SJCRH30 (cell line): Measurements from ENCODE around the gene ATP5F1A. TPM values are rescaled to one million over a fixed set of nuclear protein-coding genes. Genes with fewer than 3 reads are reported as not detected.
A peak's percentile ranks its signal among the peaks of the same experiment; 100 is the strongest.
"Not testable (repeated sequence)": the region's sequence is repeated elsewhere in the genome, so short reads cannot be mapped to it uniquely, and the experiment has no call there.

ENCODE experiments used
- DNase-seq, 2 experiments: peaks; one replicate each; pipeline ENCODE4 v3.0.0-alpha.2; 2015 to 2020
- H3K27ac ChIP-seq: fragments of 250-450 bp; sonication (Bioruptor Pico); 2 replicates; pipeline ENCODE4 v1.5.1; 2020; ENCODE audit warnings: mild to moderate bottlenecking, moderate library complexity
- H3K27me3 ChIP-seq: fragments of 250-450 bp; sonication (Bioruptor Pico); 2 replicates; pipeline ENCODE4 v1.5.1; 2020; ENCODE audit warnings: mild to moderate bottlenecking, moderate library complexity
- H3K36me3 ChIP-seq: fragments of 250-450 bp; sonication (Bioruptor Pico); 2 replicates; pipeline ENCODE4 v1.5.1; 2020; ENCODE audit warnings: mild to moderate bottlenecking, moderate library complexity
- H3K4me1 ChIP-seq: fragments of 250-450 bp; sonication (Bioruptor Pico); 2 replicates; pipeline ENCODE4 v1.5.1; 2020; ENCODE audit warnings: mild to moderate bottlenecking, moderate library complexity
- H3K4me3 ChIP-seq: fragments of 250-450 bp; sonication (Bioruptor Pico); 2 replicates; pipeline ENCODE4 v1.5.1; 2020; ENCODE audit warnings: mild to moderate bottlenecking, moderate library complexity
- H3K9me3 ChIP-seq: fragments of 250-450 bp; sonication (Bioruptor Pico); replicated peaks from 2 replicates; pipeline ENCODE4 v1.5.1; 2020; ENCODE audit warnings: mild to moderate bottlenecking, moderate library complexity
- total RNA-seq: library from RNA; depleted of rRNA; stranded (reverse); fragments of >200 nt; shearing (Covaris generic); gene quantifications from 2 replicates; pipeline ENCODE4 v1.2.3, GENCODE V29; 2014

ATP5F1A gene
- total RNA-seq, 1 experiment from 2014 or later, result 468 TPM

DNA sequence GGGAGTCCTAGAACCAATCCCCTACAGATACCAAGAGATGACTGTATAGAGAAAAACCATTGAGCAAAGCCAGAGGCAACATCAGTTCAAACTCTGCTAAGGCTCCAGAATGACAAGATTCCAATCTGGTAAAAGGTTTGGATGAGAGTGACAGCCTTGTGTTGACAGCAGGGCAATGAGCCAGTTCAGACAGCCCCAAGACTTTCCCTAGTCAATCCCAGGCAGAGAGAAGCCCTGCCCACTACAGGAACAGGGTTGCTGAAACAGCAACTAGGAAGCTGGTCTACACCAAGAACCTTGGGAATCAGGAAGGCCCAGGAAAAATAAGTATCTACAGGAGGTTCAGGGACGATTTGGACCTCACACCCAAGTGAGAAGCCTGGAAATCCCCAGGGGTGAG, 29.3 kb downstream of the ATP5F1A start:
- Histone ChIP-seq H3K27ac (no peak overlapping the region), H3K36me3 (no peaks in the 10 kb centered on the region), H3K4me1 (no peaks in the 10 kb centered on the region), H3K9me3 (no peaks in the 10 kb centered on the region), H3K4me3 (no peak overlapping the region), H3K27me3 (no peaks in the 10 kb centered on the region)
- DNase-seq, result no peak

DNA sequence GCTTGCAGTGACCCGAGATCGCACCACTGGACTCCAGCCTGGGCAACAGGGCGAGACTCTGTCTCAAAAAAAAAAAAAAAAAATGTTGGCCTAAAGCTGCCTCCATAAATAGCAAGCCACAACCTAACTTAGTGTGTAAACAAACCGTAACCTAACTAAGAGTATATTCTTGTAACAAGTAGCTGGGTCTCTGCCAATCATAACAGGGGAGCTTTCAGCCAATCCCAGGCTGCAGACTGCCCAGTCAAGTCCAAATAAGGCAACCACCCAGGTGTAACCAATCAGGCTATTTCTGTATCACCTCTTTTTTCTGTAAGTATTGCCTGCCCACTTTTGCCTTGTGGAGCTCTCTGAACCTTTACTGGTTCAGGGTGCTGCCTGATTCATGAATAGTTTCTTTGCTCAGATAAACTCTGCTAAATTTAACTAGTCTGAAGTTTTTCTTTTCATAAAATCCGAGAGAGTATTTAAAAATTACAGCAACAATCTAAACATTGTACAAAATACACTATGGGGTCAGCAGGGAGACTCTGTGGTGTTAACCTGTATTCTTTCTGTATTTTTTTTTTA, 30.6 kb downstream of the ATP5F1A start:
- no peaks in the 10 kb centered on the region for H3K36me3 ChIP-seq
- no peaks in the 10 kb centered on the region for H3K27me3 ChIP-seq
- H3K4me1 ChIP-seq, result no peaks in the 10 kb centered on the region
- no peak overlapping the region for H3K27ac ChIP-seq
- peak in 1 of 2 experiments; percentile 32 for DNase-seq
- H3K9me3 ChIP-seq, result no peaks in the 10 kb centered on the region
- H3K4me3 ChIP-seq, result no peak overlapping the region

DNA sequence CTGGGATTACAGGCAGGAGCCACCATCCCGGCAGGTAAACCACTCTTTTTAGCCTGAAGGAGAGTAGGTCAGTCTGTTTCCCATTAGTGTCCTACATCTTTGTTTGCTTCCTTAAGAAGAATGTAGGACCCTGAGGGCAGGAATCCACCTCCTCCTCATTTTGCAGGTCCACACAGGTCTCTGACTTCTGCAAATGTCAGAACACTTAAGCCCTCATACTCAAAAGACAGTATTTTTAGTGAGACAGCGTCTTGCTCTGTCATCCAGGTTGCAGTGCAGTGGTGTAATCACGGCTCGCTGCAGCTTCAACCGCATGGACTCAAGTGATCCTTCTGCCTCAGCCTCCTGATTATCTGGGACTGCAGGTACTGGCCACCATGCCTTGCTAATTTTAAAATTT, 35.3 kb downstream of the ATP5F1A start:
- H3K27me3 ChIP-seq, result no peaks in the 10 kb centered on the region
- H3K27ac ChIP-seq, result no peak overlapping the region
- no peaks in the 10 kb centered on the region for H3K4me1 ChIP-seq
- no peaks in the 10 kb centered on the region for H3K9me3 ChIP-seq
- no peak overlapping the region for H3K4me3 ChIP-seq
- no peak for DNase-seq
- H3K36me3 ChIP-seq, result no peaks in the 10 kb centered on the region

DNA sequence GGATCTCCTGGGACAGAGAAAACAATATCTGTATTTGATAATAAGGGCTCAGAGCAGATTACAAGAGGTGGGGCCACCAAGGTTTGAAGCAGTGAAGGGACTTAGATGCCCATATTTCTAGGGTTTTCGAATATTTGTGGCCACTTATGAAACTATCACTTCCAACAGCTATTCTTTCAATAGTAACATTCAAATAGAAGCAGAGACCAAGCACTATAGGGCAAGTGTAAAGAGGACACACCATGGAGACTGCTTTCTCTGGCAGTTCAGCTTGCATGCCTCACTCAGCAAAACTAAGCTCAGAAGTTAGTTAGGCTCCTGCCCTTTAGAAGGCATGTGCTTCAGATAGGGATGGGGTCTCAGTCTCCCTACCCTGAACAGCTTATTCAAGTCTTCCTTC, 36.3 kb downstream of the ATP5F1A start:
- H3K36me3 ChIP-seq, result no peaks in the 10 kb centered on the region

DNA sequence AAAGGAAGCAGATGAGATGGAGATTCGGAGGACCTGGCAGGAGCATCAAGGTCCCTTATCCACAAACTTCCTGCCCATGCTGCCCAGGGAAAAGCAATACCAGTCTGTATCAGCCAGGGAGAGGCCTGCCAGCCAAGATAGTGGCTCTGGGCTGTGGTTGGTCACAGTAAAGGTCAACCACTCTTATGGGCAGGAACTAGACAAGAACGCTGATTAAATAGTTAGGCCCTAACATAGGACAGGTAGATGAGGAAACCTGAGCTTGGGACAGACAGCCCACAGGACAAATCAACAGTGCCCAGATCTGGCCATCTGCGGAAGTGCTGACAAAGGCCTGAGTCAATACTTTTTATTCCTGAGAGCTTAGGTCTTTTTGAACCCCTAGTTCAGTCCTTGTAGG, 36.7 kb downstream of the ATP5F1A start:
- H3K4me1 ChIP-seq, result no peaks in the 10 kb centered on the region
- H3K9me3 ChIP-seq, result no peaks in the 10 kb centered on the region
- H3K27me3 ChIP-seq, result no peaks in the 10 kb centered on the region
- H3K4me3 ChIP-seq, result no peak overlapping the region
- no peaks in the 10 kb centered on the region for H3K36me3 ChIP-seq
- no peak for DNase-seq
- no peak overlapping the region for H3K27ac ChIP-seq

More for the DNA sequence above, 36.3 kb downstream of the ATP5F1A start:
- H3K27ac ChIP-seq, result no peak overlapping the region
- no peaks in the 10 kb centered on the region for H3K4me1 ChIP-seq
- no peak for DNase-seq
- no peaks in the 10 kb centered on the region for H3K27me3 ChIP-seq
- no peaks in the 10 kb centered on the region for H3K9me3 ChIP-seq
- H3K4me3 ChIP-seq, result no peak overlapping the region

DNA sequence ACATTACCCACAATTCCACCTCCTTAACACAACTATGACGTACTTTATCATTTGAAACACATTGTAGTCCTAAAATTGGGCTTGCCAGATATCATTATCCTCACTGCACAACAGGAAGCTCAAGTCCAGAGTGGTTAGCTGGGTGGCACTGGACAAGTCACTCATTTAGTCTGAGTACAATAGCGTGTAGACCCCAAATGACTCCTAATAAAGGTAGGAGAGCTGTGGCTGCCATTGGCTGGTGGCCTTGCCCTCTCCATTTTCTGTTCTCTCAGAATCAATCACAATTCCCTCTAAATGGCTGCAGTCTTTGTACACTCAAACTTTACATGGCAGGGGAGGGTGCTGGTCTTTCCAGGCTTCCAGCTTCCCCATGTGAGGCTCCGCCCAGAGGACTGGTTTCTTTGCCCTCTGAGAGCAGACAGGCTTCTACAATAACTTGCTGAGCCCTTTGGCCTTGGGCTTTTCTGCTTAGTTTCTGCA, 37.7 kb downstream of the ATP5F1A start:
- Histone ChIP-seq H3K4me1 (no peaks in the 10 kb centered on the region), H3K9me3 (no peaks in the 10 kb centered on the region), H3K27ac (no peak overlapping the region), H3K27me3 (no peaks in the 10 kb centered on the region), H3K36me3 (no peaks in the 10 kb centered on the region), H3K4me3 (no peak overlapping the region)
- no peak for DNase-seq

DNA sequence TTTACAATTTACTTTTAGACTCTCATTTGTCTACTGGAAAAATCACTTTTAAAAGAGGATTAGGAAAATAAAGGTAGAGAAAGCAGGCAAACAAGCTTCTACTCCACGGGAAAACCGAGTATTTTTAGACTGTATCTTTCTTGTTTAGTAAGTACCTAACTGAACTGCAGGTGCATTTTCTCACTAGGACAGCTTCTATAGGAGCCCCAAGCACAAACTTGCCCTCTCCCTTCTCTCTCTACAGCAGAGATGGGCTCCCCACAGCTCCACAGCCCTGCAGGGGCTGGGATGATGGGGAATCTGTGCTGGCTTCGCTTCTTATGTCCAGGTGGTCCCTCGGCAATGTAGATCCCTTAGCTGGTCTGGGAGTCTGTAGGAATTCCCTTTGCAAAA, 42.3 kb downstream of the ATP5F1A start:
- no peaks in the 10 kb centered on the region for H3K9me3 ChIP-seq
- no peaks in the 10 kb centered on the region for H3K36me3 ChIP-seq
- no peaks in the 10 kb centered on the region for H3K4me1 ChIP-seq
- H3K27ac ChIP-seq, result no peak overlapping the region
- DNase-seq, result no peak
- no peak overlapping the region for H3K4me3 ChIP-seq
- H3K27me3 ChIP-seq, result no peaks in the 10 kb centered on the region

DNA sequence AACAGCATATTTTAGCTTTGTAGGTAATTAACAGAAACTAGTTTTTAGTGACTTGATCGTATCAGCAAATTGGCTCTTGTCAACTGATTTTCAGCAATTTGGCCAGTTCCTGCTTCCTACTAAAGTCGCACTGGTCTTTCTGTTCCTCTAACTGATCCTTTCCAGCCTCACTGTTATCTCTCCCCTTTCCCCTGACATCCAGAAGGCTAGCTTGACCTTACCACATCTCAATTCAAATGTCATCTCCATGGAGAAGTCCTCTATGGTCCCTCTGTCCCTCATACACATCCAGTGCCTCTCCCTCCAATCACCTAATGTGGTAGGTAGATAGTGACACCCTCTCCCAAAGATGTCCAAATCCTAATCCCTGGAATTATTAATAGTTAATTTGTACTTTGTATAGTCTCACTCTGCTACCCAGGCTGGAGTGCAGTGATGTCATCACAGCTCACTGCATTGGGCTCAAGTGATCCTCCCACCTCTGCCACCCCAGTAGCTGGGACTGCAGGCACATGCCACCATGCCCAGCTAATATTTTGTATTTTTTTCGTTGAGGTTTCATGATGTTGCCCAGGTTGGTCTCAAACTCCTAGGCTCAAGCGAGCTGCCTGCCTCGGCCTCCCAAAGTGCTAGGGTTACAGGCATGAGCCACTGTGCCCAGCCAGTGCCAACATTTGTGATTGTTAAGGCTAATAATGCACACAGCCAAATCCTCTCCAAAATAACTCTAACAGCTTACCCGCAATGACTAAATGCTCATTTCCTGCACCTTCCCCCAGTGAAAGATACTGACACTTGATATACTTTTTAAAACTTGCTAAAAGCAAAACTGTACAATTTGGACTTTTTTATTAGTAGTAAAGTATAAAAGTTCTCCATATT, 42.9 kb downstream of the ATP5F1A start:
- no peak overlapping the region for H3K27ac ChIP-seq
- H3K27me3 ChIP-seq, result no peaks in the 10 kb centered on the region
- no peaks in the 10 kb centered on the region for H3K9me3 ChIP-seq
- H3K4me1 ChIP-seq, result no peaks in the 10 kb centered on the region
- H3K36me3 ChIP-seq, result no peaks in the 10 kb centered on the region
- DNase-seq, result no peak
- H3K4me3 ChIP-seq, result no peak overlapping the region

DNA sequence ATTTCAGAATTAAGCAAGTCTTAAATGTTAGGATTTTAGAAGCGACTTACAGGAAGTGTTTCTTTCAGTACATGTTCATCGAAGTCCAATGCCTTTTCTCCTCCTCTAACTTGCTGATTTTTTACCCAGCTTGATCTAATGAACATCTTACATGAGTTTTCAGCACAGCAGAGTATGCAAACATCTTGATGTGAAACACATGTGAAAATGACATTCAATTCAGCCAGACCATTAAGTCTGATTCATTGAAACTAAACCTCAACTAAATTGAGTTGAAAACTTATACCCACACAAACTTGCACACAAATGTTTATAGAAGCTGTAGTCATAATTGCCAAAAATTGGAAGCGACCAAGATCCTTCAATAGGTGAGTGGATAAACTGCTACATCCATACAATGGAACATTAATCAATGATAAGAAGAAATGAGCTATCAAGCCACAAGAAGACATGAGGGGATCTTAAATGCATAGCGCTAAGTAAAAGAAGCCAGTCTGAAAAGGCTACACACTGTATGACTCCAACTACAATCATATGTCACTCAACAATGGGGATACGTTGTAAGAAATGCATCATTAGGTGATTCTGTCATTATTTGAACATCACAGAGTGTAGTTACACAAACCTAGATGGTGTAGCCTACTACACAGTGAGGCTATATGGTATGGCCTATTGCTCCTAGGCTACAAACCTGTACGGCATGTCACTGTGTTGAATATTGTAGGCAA, 44.6 kb downstream of the ATP5F1A start:
- Histone ChIP-seq H3K4me1 (no peaks in the 10 kb centered on the region), H3K9me3 (no peaks in the 10 kb centered on the region), H3K27me3 (no peaks in the 10 kb centered on the region), H3K27ac (no peak overlapping the region), H3K36me3 (no peaks in the 10 kb centered on the region), H3K4me3 (no peak overlapping the region)
- DNase-seq, result no peak

DNA sequence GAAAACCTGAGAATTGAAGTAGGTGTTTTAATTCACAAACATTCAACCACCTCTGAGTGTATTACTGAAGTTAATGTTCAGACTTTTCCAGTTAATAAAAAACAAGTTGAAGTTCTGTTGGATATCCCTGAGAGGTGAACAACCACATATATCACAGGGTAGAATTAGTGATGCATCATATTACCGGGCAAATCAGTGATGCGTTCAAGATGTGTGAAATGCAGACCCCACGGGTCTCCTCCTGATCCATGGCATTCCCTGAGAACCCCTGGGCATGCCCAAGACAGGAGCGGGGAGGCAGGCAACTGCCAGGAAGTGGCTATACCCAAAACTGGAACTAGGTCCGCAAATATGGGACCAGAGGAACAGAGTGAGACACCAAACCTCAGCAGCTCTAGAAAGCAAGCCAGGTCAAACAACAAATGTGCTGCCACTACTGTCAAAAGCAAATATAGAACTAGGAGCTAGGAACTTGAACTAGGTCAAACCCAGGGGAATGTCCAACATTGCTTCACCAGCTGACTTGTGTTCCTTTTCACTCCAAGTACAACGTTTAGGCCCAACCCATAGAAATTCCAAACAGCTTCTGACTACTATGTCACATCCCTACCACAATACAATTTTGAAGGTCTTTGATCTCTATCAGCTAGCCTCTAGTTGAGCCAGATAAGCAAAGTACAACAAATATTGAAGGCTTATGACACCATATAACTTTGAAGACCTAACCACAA, 46.2 kb downstream of the ATP5F1A start:
- Histone ChIP-seq H3K4me1 (no peaks in the 10 kb centered on the region), H3K27ac (no peak overlapping the region), H3K4me3 (no peak overlapping the region), H3K27me3 (no peaks in the 10 kb centered on the region), H3K36me3 (no peaks in the 10 kb centered on the region), H3K9me3 (no peaks in the 10 kb centered on the region)
- no peak for DNase-seq

DNA sequence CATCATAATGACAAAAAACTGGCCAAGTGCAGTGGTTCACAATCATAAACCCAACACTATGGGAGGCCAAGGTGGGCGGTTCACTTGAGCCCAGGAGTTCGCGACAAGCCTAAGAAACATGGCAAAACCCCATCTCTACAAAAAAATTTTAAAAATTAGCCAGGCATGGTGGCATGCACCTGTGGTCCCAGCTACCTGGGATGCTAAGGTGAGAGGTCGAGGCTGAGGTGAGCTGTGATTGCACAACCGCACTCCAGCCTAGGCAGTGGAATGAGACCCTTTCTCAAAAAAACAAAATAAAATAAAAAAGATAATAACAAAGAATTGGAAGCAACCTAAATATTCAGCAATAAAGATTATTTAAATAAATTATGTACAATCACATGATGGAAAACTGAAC, 47.8 kb downstream of the ATP5F1A start:
- Histone ChIP-seq H3K27me3 (no peaks in the 10 kb centered on the region), H3K9me3 (no peaks in the 10 kb centered on the region), H3K4me3 (no peak overlapping the region), H3K4me1 (no peaks in the 10 kb centered on the region), H3K36me3 (no peaks in the 10 kb centered on the region), H3K27ac (no peak overlapping the region)
- DNase-seq, result no peak

DNA sequence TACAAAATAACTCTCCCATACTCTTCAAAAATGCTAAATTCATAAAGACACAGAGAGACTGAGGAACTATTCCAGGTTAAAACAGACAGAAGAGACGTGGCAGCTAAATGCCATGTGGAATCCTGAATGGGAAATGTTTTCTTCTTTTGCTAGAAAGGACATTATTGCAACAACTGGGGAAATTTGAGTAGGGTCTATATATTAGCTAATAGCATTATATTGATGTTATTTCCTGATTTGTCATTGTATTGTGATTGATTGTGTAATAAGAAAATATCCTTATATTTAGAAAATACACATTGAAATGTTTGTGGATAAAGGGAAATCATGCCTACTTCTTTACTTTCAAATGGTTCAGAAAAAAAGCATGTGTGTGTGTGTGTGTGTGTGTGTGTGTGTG, 49.5 kb downstream of the ATP5F1A start:
- Histone ChIP-seq H3K27me3 (no peaks in the 10 kb centered on the region), H3K36me3 (no peaks in the 10 kb centered on the region), H3K9me3 (no peaks in the 10 kb centered on the region), H3K4me1 (no peaks in the 10 kb centered on the region), H3K4me3 (no peak overlapping the region), H3K27ac (no peak overlapping the region)
- no peak for DNase-seq

DNA sequence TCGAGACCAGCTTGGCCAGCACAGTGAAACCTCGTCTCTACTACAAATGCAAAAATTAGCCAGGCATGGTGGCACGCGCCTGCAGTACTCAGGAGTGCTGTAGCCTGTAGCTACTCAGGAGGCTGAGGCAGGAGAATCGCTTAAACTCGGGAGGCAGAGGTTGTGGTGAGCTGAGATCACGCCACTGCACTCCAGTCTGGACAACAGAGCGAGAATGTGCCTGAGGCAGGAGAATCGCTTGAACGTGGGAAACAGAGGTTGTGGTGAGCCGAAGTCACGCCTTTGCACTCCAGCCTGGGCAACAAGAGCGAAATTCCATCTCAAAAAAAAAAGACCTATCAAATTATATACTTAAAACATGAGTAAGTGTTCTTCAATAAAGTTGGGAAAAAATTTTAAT, 50.7 kb downstream of the ATP5F1A start:
- not testable (repeated sequence) for DNase-seq, H3K4me1 ChIP-seq, H3K4me3 ChIP-seq, H3K9me3 ChIP-seq, H3K36me3 ChIP-seq, H3K27me3 ChIP-seq, H3K27ac ChIP-seq

DNA sequence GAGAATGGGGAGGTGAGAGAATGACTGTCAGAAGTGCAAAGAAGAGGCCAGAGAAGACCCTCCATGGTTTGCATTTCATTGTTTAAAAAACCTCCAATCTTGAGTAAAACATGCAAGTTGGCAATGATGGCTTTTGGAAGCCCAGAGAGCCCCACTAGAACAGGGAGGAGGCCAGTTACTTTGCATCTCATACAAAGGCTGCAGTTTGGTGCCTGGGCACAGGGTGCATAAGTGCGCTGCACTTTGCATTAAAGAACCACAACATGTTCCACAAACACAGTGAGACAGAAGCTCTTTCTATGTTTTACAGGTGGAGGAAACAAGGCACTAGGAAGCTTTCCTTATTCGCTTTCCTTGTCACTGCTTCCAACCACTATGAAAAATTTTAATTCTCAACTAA, 51.4 kb downstream of the ATP5F1A start:
- H3K36me3 ChIP-seq, result no peaks in the 10 kb centered on the region
- peaks cover 4% of the 10 kb centered on the region; the same call in 1 of the 2 replicates for H3K4me1 ChIP-seq
- no peak for DNase-seq
- no peak overlapping the region for H3K27ac ChIP-seq
- no peaks in the 10 kb centered on the region for H3K27me3 ChIP-seq
- H3K4me3 ChIP-seq, result no peak overlapping the region
- no peaks in the 10 kb centered on the region for H3K9me3 ChIP-seq

DNA sequence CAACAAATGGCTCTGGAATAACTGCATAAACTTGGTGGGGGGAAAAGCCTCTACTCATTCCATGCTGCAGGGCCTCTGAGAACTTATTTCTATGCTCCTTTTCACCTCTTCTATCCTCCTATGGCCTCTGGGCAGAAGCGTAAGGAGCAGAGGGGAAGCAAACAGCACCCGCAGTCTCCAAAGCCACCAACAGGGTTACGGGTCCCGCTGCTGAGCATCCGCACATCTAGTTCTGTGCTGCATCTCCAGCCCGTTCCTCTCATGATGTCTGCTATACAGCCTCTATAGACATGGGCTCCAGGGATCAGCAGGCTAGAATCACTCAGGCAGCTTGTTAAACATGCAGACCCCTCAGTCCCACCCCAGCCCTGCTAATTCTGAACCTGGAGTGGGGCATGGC, 52.0 kb downstream of the ATP5F1A start:
- Histone ChIP-seq H3K27ac (no peak overlapping the region), H3K36me3 (no peaks in the 10 kb centered on the region), H3K9me3 (no peaks in the 10 kb centered on the region), H3K27me3 (no peaks in the 10 kb centered on the region), H3K4me1 (peaks cover 4% of the 10 kb centered on the region; the same call in 1 of the 2 replicates), H3K4me3 (no peak overlapping the region)
- DNase-seq, result no peak
